ENCODE data around the gene HSD11B1. TPM values are rescaled to one million over a fixed set of nuclear protein-coding genes. Genes with fewer than 3 reads are reported as not detected.

The HSD11B1 gene
- total and polyA plus RNA-seq, 2 donors = 0.14 to 0.55 TPM

DNA sequence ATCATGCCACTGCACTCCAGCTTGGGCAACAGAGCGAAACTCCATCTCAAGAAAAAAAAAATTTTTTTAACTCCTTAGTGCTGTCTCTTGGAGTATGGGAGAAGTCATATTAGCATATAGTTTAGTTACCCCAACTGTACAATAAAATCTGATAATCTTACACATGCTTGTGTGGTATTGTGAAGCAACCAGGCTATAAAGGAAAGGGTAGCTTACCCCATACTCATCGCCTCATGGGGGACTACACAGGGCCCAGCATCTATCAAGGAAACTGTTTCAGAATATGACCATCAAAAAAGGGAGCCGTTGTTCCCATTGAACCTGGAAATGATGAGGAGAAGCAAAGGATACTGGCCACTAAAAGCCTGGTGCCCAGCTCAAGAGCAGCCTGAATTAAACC, 48.2 kb downstream of the HSD11B1 start:
- WGBS = 95% methylated on average over 3 of the region's 3 CpGs
- no peak overlapping the region for H3K27ac ChIP-seq (ENCODE audit: low read depth in 1 of 2, low read length in 1 of 2)
- H3K4me1 ChIP-seq (ENCODE audit: control insufficient read depth in 2 of 2, insufficient read depth in 2 of 2, low read length in 2 of 2) = peaks cover 13 to 44% of the 10 kb centered on the region in 2 donors

GRCh38 chr1:209755256-209755655, 50.6 kb downstream of the HSD11B1 start:
- 69% methylated on average over 1 of the region's 1 CpG for WGBS
- H3K36me3 ChIP-seq (ENCODE audit: control insufficient read depth in 2 of 2, insufficient read depth in 2 of 2, low read length in 1 of 2) = peaks cover 12 to 17% of the 10 kb centered on the region in 2 donors
- peak overlapping the region; percentile 87 to 94 for H3K27ac ChIP-seq (ENCODE audit: low read depth in 1 of 2, low read length in 1 of 2)
- H3K4me1 ChIP-seq (ENCODE audit: control insufficient read depth in 2 of 2, insufficient read depth in 2 of 2, low read length in 2 of 2) = peaks cover 33 to 58% of the 10 kb centered on the region in 2 donors
- no peaks in the 10 kb centered on the region for H3K27me3 ChIP-seq (ENCODE audit: control insufficient read depth in 2 of 2, insufficient read depth in 1 of 2, low read length in 1 of 2)
- H3K4me3 ChIP-seq (ENCODE audit: low read length in 2 of 2) = peak overlapping the region in 1 of 2 donors; percentile 72
- no peaks in the 10 kb centered on the region for H3K9me3 ChIP-seq (ENCODE audit: control insufficient read depth in 2 of 2, insufficient read depth in 1 of 2, low read length in 1 of 2)
- DNase-seq (ENCODE audit: low read depth in 6 of 9, low spot score in 9 of 9) = no peak

More for the DNA sequence above, 48.2 kb downstream of the HSD11B1 start:
- Histone ChIP-seq H3K9me3 (ENCODE audit: control insufficient read depth in 2 of 2, insufficient read depth in 1 of 2, low read length in 1 of 2) (no peaks in the 10 kb centered on the region), H3K36me3 (ENCODE audit: control insufficient read depth in 2 of 2, insufficient read depth in 2 of 2, low read length in 1 of 2) (no peaks in the 10 kb centered on the region), H3K4me3 (ENCODE audit: low read length in 2 of 2) (no peak overlapping the region), H3K27me3 (ENCODE audit: control insufficient read depth in 2 of 2, insufficient read depth in 1 of 2, low read length in 1 of 2) (no peaks in the 10 kb centered on the region)
- DNase-seq (ENCODE audit: low read depth in 6 of 9, low spot score in 9 of 9) = no peak

- H3K4me3 ChIP-seq (ENCODE audit: low read length in 2 of 2) = peak within 1 kb of the TSS; percentile 61 to 72
- no peaks in the 10 kb centered on the region for H3K27me3 ChIP-seq (ENCODE audit: control insufficient read depth in 2 of 2, insufficient read depth in 1 of 2, low read length in 1 of 2)
- WGBS = 6% methylated on average over 10 of the region's 10 CpGs
- H3K27ac ChIP-seq (ENCODE audit: low read depth in 1 of 2, low read length in 1 of 2) = peak within 1 kb of the TSS; percentile 94 to 97
- H3K9me3 ChIP-seq (ENCODE audit: control insufficient read depth in 2 of 2, insufficient read depth in 1 of 2, low read length in 1 of 2) = no peaks in the 10 kb centered on the region
- DNase-seq (ENCODE audit: low read depth in 6 of 9, low spot score in 9 of 9) = peak in 8 of 9 donors; percentile 60 to 94 (median 81)
- peaks cover 20 to 26% of the 10 kb centered on the region in 2 donors for H3K36me3 ChIP-seq (ENCODE audit: control insufficient read depth in 2 of 2, insufficient read depth in 2 of 2, low read length in 1 of 2)
- peaks cover 33 to 58% of the 10 kb centered on the region in 2 donors for H3K4me1 ChIP-seq (ENCODE audit: control insufficient read depth in 2 of 2, insufficient read depth in 2 of 2, low read length in 2 of 2)
Measured at GRCh38 chr1:209755926-209756614, 51.4 kb downstream of the HSD11B1 start, which contains the start of gene TRAF3IP3. TSS of gene TRAF3IP3 (plus strand) at chr1:209756053. CDS start at chr1:209760040, 3,987 bp downstream.

GRCh38 chr1:209756615-209757445, 52.2 kb downstream of the HSD11B1 start:
- peak in 3 of 9 donors; percentile 37 to 73 (median 58) for DNase-seq (ENCODE audit: low read depth in 6 of 9, low spot score in 9 of 9)
- Histone ChIP-seq H3K36me3 (ENCODE audit: control insufficient read depth in 2 of 2, insufficient read depth in 2 of 2, low read length in 1 of 2) (peaks cover 28 to 33% of the 10 kb centered on the region in 2 donors), H3K4me3 (ENCODE audit: low read length in 2 of 2) (peak overlapping the region; percentile 61 to 72), H3K4me1 (ENCODE audit: control insufficient read depth in 2 of 2, insufficient read depth in 2 of 2, low read length in 2 of 2) (peaks cover 33 to 51% of the 10 kb centered on the region in 2 donors), H3K27ac (ENCODE audit: low read depth in 1 of 2, low read length in 1 of 2) (peak overlapping the region; percentile 94 to 97), H3K27me3 (ENCODE audit: control insufficient read depth in 2 of 2, insufficient read depth in 1 of 2, low read length in 1 of 2) (no peaks in the 10 kb centered on the region), H3K9me3 (ENCODE audit: control insufficient read depth in 2 of 2, insufficient read depth in 1 of 2, low read length in 1 of 2) (no peaks in the 10 kb centered on the region)
- WGBS = 7% methylated on average over 5 of the region's 5 CpGs

- peak overlapping the region; percentile 61 to 72 for H3K4me3 ChIP-seq (ENCODE audit: low read length in 2 of 2)
- peak overlapping the region in 1 of 2 donors; percentile 54 for H3K27ac ChIP-seq (ENCODE audit: low read depth in 1 of 2, low read length in 1 of 2)
- peaks cover 33 to 45% of the 10 kb centered on the region in 2 donors for H3K4me1 ChIP-seq (ENCODE audit: control insufficient read depth in 2 of 2, insufficient read depth in 2 of 2, low read length in 2 of 2)
- H3K27me3 ChIP-seq (ENCODE audit: control insufficient read depth in 2 of 2, insufficient read depth in 1 of 2, low read length in 1 of 2) = no peaks in the 10 kb centered on the region
- DNase-seq (ENCODE audit: low read depth in 6 of 9, low spot score in 9 of 9) = peak in 2 of 9 donors; percentile 35 to 54
- WGBS = 41% methylated on average over 3 of the region's 3 CpGs
- no peaks in the 10 kb centered on the region for H3K9me3 ChIP-seq (ENCODE audit: control insufficient read depth in 2 of 2, insufficient read depth in 1 of 2, low read length in 1 of 2)
- peaks cover 43 to 49% of the 10 kb centered on the region in 2 donors for H3K36me3 ChIP-seq (ENCODE audit: control insufficient read depth in 2 of 2, insufficient read depth in 2 of 2, low read length in 1 of 2)
Measured at GRCh38 chr1:209758400-209758799, 53.8 kb downstream of the HSD11B1 start.

- DNase-seq (ENCODE audit: low read depth in 6 of 9, low spot score in 9 of 9) = no peak
- H3K4me1 ChIP-seq (ENCODE audit: control insufficient read depth in 2 of 2, insufficient read depth in 2 of 2, low read length in 2 of 2) = peaks cover 33 to 43% of the 10 kb centered on the region in 2 donors
- no peaks in the 10 kb centered on the region for H3K9me3 ChIP-seq (ENCODE audit: control insufficient read depth in 2 of 2, insufficient read depth in 1 of 2, low read length in 1 of 2)
- no peaks in the 10 kb centered on the region for H3K27me3 ChIP-seq (ENCODE audit: control insufficient read depth in 2 of 2, insufficient read depth in 1 of 2, low read length in 1 of 2)
- no peak overlapping the region for H3K4me3 ChIP-seq (ENCODE audit: low read length in 2 of 2)
- H3K27ac ChIP-seq (ENCODE audit: low read depth in 1 of 2, low read length in 1 of 2) = no peak overlapping the region
- WGBS = 99% methylated on average over 12 of the region's 12 CpGs
- H3K36me3 ChIP-seq (ENCODE audit: control insufficient read depth in 2 of 2, insufficient read depth in 2 of 2, low read length in 1 of 2) = peaks cover 55 to 61% of the 10 kb centered on the region in 2 donors
Measured at GRCh38 chr1:209759829-209760359, 55.2 kb downstream of the HSD11B1 start.

GRCh38 chr1:209761011-209761635, 56.5 kb downstream of the HSD11B1 start:
- H3K27me3 ChIP-seq (ENCODE audit: control insufficient read depth in 2 of 2, insufficient read depth in 1 of 2, low read length in 1 of 2) = no peaks in the 10 kb centered on the region
- H3K27ac ChIP-seq (ENCODE audit: low read depth in 1 of 2, low read length in 1 of 2) = no peak overlapping the region
- peaks cover 26 to 37% of the 10 kb centered on the region in 2 donors for H3K4me1 ChIP-seq (ENCODE audit: control insufficient read depth in 2 of 2, insufficient read depth in 2 of 2, low read length in 2 of 2)
- no peak for DNase-seq (ENCODE audit: low read depth in 6 of 9, low spot score in 9 of 9)
- H3K9me3 ChIP-seq (ENCODE audit: control insufficient read depth in 2 of 2, insufficient read depth in 1 of 2, low read length in 1 of 2) = no peaks in the 10 kb centered on the region
- H3K36me3 ChIP-seq (ENCODE audit: control insufficient read depth in 2 of 2, insufficient read depth in 2 of 2, low read length in 1 of 2) = peaks cover 63 to 72% of the 10 kb centered on the region in 2 donors
- H3K4me3 ChIP-seq (ENCODE audit: low read length in 2 of 2) = no peak overlapping the region

GRCh38 chr1:209766051-209766450, 61.4 kb downstream of the HSD11B1 start:
- peaks cover 50 to 59% of the 10 kb centered on the region in 2 donors for H3K36me3 ChIP-seq (ENCODE audit: control insufficient read depth in 2 of 2, insufficient read depth in 2 of 2, low read length in 1 of 2)
- no peaks in the 10 kb centered on the region for H3K9me3 ChIP-seq (ENCODE audit: control insufficient read depth in 2 of 2, insufficient read depth in 1 of 2, low read length in 1 of 2)
- no peak overlapping the region for H3K4me3 ChIP-seq (ENCODE audit: low read length in 2 of 2)
- no peak for DNase-seq (ENCODE audit: low read depth in 6 of 9, low spot score in 9 of 9)
- 85% methylated on average over 2 of the region's 2 CpGs for WGBS
- peak overlapping the region in 1 of 2 donors; percentile 6 for H3K27ac ChIP-seq (ENCODE audit: low read depth in 1 of 2, low read length in 1 of 2)
- no peaks in the 10 kb centered on the region for H3K27me3 ChIP-seq (ENCODE audit: control insufficient read depth in 2 of 2, insufficient read depth in 1 of 2, low read length in 1 of 2)
- H3K4me1 ChIP-seq (ENCODE audit: control insufficient read depth in 2 of 2, insufficient read depth in 2 of 2, low read length in 2 of 2) = peaks cover 26 to 47% of the 10 kb centered on the region in 2 donors

Measured in thymus (tissue), 11 donors.